ENCODE data around the gene ATP8A2.

- TF ChIP-seq CTCF (IDR thresholded peaks at IDR 0.05) (no peak), POLR2A (IDR thresholded peaks at IDR 0.05) (no peak), POLR2AphosphoS5 (IDR thresholded peaks at IDR 0.05) (no peak), EP300 (IDR thresholded peaks at IDR 0.05) (no peak)
Observed at GRCh38 chr13:25927932-25928331, 556.2 kb downstream of the ATP8A2 start.
